Esophagus muscularis mucosa (tissue), 3 donors: ENCODE results near the gene PEX14.

Experiments
- CTCF ChIP-seq, 3 experiments: fragments of 200-600 bp in 2 of 3; fragments of 450-650 bp in 1 of 3; sonication (generic) in 2 of 3; IDR thresholded peaks; one replicate each; pipeline ENCODE4 v1.5.1; 2017 to 2019; ENCODE audit warnings: antibody characterized with exemption in 3 of 3, mild to moderate bottlenecking in 2 of 3, moderate library complexity in 1 of 3
- POLR2A ChIP-seq: fragments of 450-650 bp; IDR thresholded peaks from one replicate; pipeline ENCODE4 v1.6.1; 2017; ENCODE audit warnings: antibody characterized with exemption, moderate library complexity, mild to moderate bottlenecking, low read depth

- no peak for TF ChIP-seq CTCF (IDR thresholded peaks at IDR 0.05)
- no peak for TF ChIP-seq POLR2A
These were observed 86.7 kb downstream of the PEX14 start for GRCh38 chr1:10561497-10561896.
